Measurements from ENCODE around the gene EWSR1.

EWSR1 gene

DNA sequence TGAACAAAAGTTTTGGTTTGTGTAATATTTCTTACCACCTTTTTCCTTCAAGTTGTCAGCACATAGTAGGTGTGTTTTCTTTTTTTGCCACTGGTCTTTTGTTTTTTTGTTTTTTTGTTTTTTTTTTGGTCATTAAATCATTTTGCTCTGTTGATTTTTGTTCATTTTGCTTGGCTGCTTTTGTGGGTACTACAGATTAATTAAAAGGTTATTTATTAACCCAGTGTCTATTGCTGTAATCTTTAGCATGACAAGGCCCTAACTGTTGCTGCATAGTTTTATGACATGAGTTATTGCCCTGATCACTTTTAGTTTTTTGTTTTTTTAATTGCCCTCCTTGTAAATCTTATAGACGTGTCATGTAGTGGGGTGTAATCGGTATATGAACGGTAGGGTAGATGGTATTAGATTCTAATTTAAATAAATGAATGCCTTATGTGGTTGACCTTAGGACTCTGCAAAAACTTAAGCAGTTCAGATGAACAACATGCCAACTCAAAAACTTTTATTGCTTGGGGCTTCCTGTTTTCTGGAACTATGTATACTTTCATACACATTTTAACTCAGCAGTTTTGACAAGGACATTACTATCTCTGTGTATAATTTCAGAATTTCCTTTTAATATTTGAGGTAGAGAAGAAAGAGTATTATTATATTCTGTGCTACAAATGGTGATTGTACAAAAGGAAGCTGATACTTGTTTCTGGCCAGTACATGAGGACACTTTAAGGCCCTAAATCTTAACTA, 7.9 kb downstream of the EWSR1 start:
- Histone ChIP-seq H3K36me3 (ENCODE audit: control insufficient read depth, insufficient read depth, low read length, severe bottlenecking) (peaks cover 89% of the 10 kb centered on the region), H3K27me3 (replicated peaks; ENCODE audit: control insufficient read depth, insufficient read depth, low read length) (no peaks in the 10 kb centered on the region), H3K9ac (ENCODE audit: low read length) (peak overlapping the region; percentile 24), H3K4me3 (ENCODE audit: low read length) (no peak overlapping the region), H3K9me3 (ENCODE audit: control insufficient read depth, low read length) (no peaks in the 10 kb centered on the region), H3K4me1 (ENCODE audit: control insufficient read depth, insufficient read depth, low read length) (peaks cover 53% of the 10 kb centered on the region)
- DNase-seq (ENCODE audit: low read depth) = no peak

DNA sequence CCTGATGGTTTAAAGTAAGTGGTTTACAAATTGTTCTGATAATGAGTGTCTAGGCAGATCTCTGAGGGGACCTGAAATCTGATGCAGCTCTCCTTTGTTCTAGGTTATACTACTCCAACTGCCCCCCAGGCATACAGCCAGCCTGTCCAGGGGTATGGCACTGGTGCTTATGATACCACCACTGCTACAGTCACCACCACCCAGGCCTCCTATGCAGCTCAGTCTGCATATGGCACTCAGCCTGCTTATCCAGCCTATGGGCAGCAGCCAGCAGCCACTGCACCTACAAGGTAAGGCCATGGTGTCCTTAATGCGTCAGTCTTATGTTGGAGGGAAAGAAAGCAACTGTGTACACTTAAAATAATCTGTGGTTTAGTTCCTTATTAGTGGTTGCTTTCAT, 9.9 kb downstream of the EWSR1 start:
- no peaks in the 10 kb centered on the region for H3K27me3 ChIP-seq (replicated peaks; ENCODE audit: control insufficient read depth, insufficient read depth, low read length)
- no peak overlapping the region for H3K4me3 ChIP-seq (ENCODE audit: low read length)
- H3K9me3 ChIP-seq (ENCODE audit: control insufficient read depth, low read length) = no peaks in the 10 kb centered on the region
- H3K9ac ChIP-seq (ENCODE audit: low read length) = no peak overlapping the region
- peaks cover 34% of the 10 kb centered on the region for H3K4me1 ChIP-seq (ENCODE audit: control insufficient read depth, insufficient read depth, low read length)
- DNase-seq (ENCODE audit: low read depth) = no peak
- peaks cover 96% of the 10 kb centered on the region for H3K36me3 ChIP-seq (ENCODE audit: control insufficient read depth, insufficient read depth, low read length, severe bottlenecking)

DNA sequence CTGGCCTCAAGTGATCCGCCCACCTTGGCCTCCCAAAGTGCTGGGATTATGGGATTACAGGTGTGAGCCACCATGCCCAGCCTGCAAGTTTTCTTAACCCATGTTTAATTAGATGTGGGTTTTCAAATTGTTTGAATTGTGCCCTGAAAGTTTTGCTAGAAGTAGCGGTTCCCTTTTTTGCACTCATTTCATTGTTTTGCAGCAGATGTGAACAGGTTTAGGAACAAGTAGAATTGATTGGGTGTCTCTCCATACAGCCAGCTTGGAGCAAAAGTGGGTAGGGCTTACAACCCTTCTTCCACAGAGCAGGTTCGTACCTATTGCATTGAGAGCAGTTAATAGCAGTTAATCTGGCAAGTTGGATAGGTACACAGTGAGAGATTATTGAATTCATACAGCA, 16.1 kb downstream of the EWSR1 start:
- Histone ChIP-seq H3K9ac (ENCODE audit: low read length) (no peak overlapping the region), H3K9me3 (ENCODE audit: control insufficient read depth, low read length) (no peaks in the 10 kb centered on the region), H3K27me3 (replicated peaks; ENCODE audit: control insufficient read depth, insufficient read depth, low read length) (no peaks in the 10 kb centered on the region), H3K4me1 (ENCODE audit: control insufficient read depth, insufficient read depth, low read length) (peaks cover 2% of the 10 kb centered on the region), H3K36me3 (ENCODE audit: control insufficient read depth, insufficient read depth, low read length, severe bottlenecking) (peaks cover 95% of the 10 kb centered on the region), H3K4me3 (ENCODE audit: low read length) (no peak overlapping the region)
- no peak for DNase-seq (ENCODE audit: low read depth)

DNA sequence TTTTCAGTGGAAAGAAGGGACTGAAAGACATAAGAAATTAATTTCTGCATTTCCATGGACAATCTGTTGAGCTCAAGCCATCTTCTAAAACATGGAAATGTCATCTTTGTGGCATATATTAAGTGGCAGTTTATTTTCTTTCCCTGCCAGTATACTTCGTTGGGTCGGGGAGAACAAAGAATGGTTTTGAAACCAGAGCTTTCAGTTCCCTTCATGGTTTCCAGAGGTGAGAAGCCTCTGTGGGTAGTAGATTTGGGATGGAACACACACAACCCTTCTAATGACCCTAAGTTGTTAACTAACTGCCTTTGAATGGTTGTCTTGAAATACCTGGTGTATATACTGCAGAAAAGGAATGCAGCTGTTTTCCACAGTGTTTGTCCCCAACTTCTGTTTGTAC, 20.8 kb downstream of the EWSR1 start:
- Histone ChIP-seq H3K9ac (ENCODE audit: low read length) (no peak overlapping the region), H3K27me3 (replicated peaks; ENCODE audit: control insufficient read depth, insufficient read depth, low read length) (no peaks in the 10 kb centered on the region), H3K9me3 (ENCODE audit: control insufficient read depth, low read length) (no peaks in the 10 kb centered on the region), H3K36me3 (ENCODE audit: control insufficient read depth, insufficient read depth, low read length, severe bottlenecking) (peaks cover 99% of the 10 kb centered on the region), H3K4me3 (ENCODE audit: low read length) (no peak overlapping the region), H3K4me1 (ENCODE audit: control insufficient read depth, insufficient read depth, low read length) (peaks cover 17% of the 10 kb centered on the region)
- no peak for DNase-seq (ENCODE audit: low read depth)

DNA sequence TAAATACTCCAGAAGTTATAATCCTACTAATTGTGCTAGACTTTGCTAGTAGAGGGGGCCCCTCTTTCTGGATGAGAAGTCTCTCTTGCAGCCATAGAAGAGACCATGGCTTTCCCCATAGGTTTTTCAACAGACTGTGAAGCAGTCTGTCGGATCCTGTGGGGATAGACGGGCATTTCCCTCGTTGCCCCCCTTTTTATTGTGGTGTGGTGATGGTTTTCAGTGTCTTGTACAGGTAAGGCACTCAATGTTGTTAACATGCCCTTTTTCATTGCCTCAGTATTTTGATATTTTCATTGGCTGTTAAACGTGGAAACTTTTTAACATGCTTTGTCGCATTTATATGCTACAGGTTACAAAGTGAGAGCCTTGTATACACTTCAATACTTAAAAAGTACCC, 22.0 kb downstream of the EWSR1 start:
- Histone ChIP-seq H3K36me3 (ENCODE audit: control insufficient read depth, insufficient read depth, low read length, severe bottlenecking) (peaks cover 100% of the 10 kb centered on the region), H3K9ac (ENCODE audit: low read length) (no peak overlapping the region)

DNA sequence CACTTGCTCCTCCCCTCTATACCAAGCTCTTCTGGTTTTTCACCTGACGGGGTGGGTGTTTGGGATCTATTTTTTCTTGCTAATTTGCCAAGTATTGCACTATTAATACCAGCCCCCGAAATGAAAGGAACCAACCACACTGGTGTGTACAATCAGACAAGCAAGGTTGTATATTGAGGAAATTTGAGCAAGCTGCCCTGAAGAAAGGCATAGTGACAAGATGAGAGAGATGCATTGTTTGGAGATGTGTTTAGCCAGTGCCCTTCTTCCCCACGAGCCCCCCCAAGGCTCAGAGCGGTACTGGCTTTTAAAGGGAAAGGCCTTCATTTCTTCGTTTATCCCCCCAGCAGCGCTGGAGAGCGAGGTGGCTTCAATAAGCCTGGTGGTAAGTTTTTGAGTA, 23.1 kb downstream of the EWSR1 start:
- no peaks in the 10 kb centered on the region for H3K9me3 ChIP-seq (ENCODE audit: control insufficient read depth, low read length)
- no peaks in the 10 kb centered on the region for H3K27me3 ChIP-seq (replicated peaks; ENCODE audit: control insufficient read depth, insufficient read depth, low read length)
- H3K4me3 ChIP-seq (ENCODE audit: low read length) = no peak overlapping the region
- no peak overlapping the region for H3K9ac ChIP-seq (ENCODE audit: low read length)
- no peak for DNase-seq (ENCODE audit: low read depth)
- H3K4me1 ChIP-seq (ENCODE audit: control insufficient read depth, insufficient read depth, low read length) = peaks cover 17% of the 10 kb centered on the region
- H3K36me3 ChIP-seq (ENCODE audit: control insufficient read depth, insufficient read depth, low read length, severe bottlenecking) = peaks cover 100% of the 10 kb centered on the region

More for the DNA sequence above, 22.0 kb downstream of the EWSR1 start:
- no peaks in the 10 kb centered on the region for H3K27me3 ChIP-seq (replicated peaks; ENCODE audit: control insufficient read depth, insufficient read depth, low read length)
- H3K4me3 ChIP-seq (ENCODE audit: low read length) = no peak overlapping the region
- no peaks in the 10 kb centered on the region for H3K9me3 ChIP-seq (ENCODE audit: control insufficient read depth, low read length)
- H3K4me1 ChIP-seq (ENCODE audit: control insufficient read depth, insufficient read depth, low read length) = peaks cover 17% of the 10 kb centered on the region
- DNase-seq (ENCODE audit: low read depth) = no peak

DNA sequence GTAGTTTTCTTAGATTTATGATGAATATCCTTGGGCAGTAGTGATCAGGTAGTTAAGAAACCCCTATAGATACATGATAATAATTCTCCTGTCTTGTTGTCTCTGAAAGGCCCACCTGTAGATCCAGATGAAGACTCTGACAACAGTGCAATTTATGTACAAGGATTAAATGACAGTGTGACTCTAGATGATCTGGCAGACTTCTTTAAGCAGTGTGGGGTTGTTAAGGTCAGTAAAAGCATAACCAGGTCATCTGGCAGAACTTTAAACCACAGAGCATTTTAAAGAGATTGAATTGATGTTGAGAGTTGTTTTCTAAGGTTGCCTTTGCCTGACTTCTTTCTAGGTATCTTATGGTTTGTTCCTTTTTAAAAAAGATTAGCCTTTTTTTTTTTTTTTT, 24.3 kb downstream of the EWSR1 start:
- Histone ChIP-seq H3K4me1 (ENCODE audit: control insufficient read depth, insufficient read depth, low read length) (peaks cover 17% of the 10 kb centered on the region), H3K9ac (ENCODE audit: low read length) (no peak overlapping the region), H3K27me3 (replicated peaks; ENCODE audit: control insufficient read depth, insufficient read depth, low read length) (no peaks in the 10 kb centered on the region), H3K9me3 (ENCODE audit: control insufficient read depth, low read length) (no peaks in the 10 kb centered on the region), H3K36me3 (ENCODE audit: control insufficient read depth, insufficient read depth, low read length, severe bottlenecking) (peaks cover 100% of the 10 kb centered on the region), H3K4me3 (ENCODE audit: low read length) (no peak overlapping the region)
- no peak for DNase-seq (ENCODE audit: low read depth)

DNA sequence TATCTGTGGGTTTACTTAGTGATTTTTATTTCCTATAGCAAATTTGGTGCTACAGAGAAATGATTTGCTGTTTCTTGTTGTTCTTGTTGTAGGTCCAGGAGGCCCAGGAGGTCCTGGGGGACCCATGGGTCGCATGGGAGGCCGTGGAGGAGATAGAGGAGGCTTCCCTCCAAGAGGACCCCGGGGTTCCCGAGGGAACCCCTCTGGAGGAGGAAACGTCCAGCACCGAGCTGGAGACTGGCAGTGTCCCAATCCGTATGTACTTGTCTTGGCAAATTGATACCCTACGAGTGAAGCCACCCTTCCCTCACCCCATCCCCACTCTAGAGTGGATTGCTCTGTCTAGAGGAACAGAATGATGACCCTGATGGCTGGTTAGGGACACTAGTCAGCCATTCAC, 30.6 kb downstream of the EWSR1 start:
- Histone ChIP-seq H3K9me3 (ENCODE audit: control insufficient read depth, low read length) (no peaks in the 10 kb centered on the region), H3K4me3 (ENCODE audit: low read length) (no peak overlapping the region), H3K4me1 (ENCODE audit: control insufficient read depth, insufficient read depth, low read length) (peaks cover 3% of the 10 kb centered on the region), H3K9ac (ENCODE audit: low read length) (no peak overlapping the region), H3K27me3 (replicated peaks; ENCODE audit: control insufficient read depth, insufficient read depth, low read length) (no peaks in the 10 kb centered on the region), H3K36me3 (ENCODE audit: control insufficient read depth, insufficient read depth, low read length, severe bottlenecking) (peaks cover 75% of the 10 kb centered on the region)
- no peak for DNase-seq (ENCODE audit: low read depth)

DNA sequence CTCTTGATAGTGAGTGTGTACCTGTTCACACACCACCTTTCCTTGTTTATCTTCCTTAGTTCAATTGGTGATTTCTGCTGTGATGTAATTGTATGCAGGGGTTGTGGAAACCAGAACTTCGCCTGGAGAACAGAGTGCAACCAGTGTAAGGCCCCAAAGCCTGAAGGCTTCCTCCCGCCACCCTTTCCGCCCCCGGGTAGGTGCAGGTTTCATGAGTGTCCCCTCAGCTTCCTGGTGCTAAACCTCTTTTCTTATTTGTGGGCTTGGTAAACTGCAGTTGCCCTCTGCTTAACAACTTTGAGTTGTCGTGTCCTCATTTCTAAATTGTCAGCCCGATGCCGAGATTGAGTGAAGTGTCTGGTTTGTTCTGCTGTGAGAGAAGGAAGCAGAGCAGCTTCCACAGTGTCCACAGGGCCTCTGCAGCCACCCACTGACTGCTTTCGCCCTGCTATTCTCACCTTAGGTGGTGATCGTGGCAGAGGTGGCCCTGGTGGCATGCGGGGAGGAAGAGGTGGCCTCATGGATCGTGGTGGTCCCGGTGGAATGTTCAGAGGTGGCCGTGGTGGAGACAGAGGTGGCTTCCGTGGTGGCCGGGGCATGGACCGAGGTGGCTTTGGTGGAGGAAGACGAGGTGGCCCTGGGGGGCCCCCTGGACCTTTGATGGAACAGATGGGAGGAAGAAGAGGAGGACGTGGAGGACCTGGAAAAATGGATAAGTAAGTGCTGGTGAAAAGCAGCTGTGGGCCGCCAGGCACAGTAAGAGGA, 31.2 kb downstream of the EWSR1 start:
- Histone ChIP-seq H3K9me3 (ENCODE audit: control insufficient read depth, low read length) (no peaks in the 10 kb centered on the region), H3K36me3 (ENCODE audit: control insufficient read depth, insufficient read depth, low read length, severe bottlenecking) (peaks cover 68% of the 10 kb centered on the region), H3K27me3 (replicated peaks; ENCODE audit: control insufficient read depth, insufficient read depth, low read length) (no peaks in the 10 kb centered on the region), H3K4me1 (ENCODE audit: control insufficient read depth, insufficient read depth, low read length) (peaks cover 3% of the 10 kb centered on the region), H3K4me3 (ENCODE audit: low read length) (no peak overlapping the region), H3K9ac (ENCODE audit: low read length) (no peak overlapping the region)
- no peak for DNase-seq (ENCODE audit: low read depth)

DNA sequence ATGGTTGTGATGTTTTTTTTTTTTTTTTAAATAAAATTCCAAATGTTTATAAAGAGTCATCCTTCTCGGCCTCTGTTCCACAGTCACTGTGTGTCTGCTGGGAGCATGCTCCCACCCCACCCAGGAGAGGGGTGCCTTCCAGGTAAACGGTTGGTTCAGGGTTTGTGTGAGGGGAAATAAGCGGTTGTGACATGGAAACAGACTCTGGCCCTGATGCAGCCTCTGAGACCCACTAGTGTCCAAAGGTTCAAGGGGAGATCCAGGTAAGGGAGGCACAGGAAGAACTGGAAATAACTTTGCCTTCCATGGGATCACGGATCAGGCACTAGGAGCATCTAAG, 32.4 kb downstream of the EWSR1 start:
- Histone ChIP-seq H3K4me3 (ENCODE audit: low read length) (no peak overlapping the region), H3K36me3 (ENCODE audit: control insufficient read depth, insufficient read depth, low read length, severe bottlenecking) (peaks cover 57% of the 10 kb centered on the region)
- DNase-seq (ENCODE audit: low read depth) = no peak

DNA sequence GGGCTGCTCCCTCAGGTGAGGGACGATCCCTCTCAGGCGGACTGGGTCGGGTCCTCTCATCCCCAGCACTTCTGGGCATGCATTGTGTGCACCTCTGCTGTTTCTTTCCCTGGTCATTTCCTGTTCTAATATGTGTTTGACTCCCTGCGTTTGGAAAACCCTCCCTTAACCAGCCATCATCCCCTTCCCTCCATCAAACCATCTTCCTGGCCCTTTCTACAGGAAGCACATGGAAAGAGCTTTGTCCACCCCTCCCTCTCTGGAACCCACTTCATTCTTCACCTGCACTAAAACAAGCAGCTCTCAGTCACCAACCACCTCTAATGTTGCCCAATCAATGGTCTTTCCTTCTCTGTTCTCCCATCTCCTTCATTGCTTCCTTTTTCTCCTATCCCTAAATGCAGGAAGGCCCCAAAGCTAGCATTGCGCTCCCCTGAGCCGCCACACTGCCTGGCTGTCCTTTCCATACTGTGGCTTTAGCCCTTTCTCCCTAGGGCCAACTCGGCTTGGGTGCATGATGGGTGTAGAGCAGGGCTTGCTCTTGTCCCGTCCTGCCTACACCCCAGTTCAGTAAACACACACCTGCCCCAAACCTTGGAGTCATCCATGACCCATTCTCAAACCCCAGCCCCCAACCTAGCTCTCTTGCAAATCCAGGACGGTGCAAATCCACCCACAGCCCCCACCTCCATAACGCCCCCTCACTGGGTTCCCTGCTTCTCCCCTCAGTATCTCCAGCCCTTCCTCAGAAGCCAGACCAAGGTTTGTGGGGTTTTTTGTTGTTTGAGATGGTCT, 32.9 kb downstream of the EWSR1 start:
- H3K9me3 ChIP-seq (ENCODE audit: control insufficient read depth, low read length) = no peaks in the 10 kb centered on the region
- H3K4me3 ChIP-seq (ENCODE audit: low read length) = no peak overlapping the region
- H3K36me3 ChIP-seq (ENCODE audit: control insufficient read depth, insufficient read depth, low read length, severe bottlenecking) = peaks cover 51% of the 10 kb centered on the region
- DNase-seq (ENCODE audit: low read depth) = no peak
- H3K27me3 ChIP-seq (replicated peaks; ENCODE audit: control insufficient read depth, insufficient read depth, low read length) = no peaks in the 10 kb centered on the region
- no peak overlapping the region for H3K9ac ChIP-seq (ENCODE audit: low read length)
- peaks cover 3% of the 10 kb centered on the region for H3K4me1 ChIP-seq (ENCODE audit: control insufficient read depth, insufficient read depth, low read length)

More for the DNA sequence above, 32.4 kb downstream of the EWSR1 start:
- Histone ChIP-seq H3K27me3 (replicated peaks; ENCODE audit: control insufficient read depth, insufficient read depth, low read length) (no peaks in the 10 kb centered on the region), H3K9ac (ENCODE audit: low read length) (no peak overlapping the region), H3K4me1 (ENCODE audit: control insufficient read depth, insufficient read depth, low read length) (peaks cover 3% of the 10 kb centered on the region), H3K9me3 (ENCODE audit: control insufficient read depth, low read length) (no peaks in the 10 kb centered on the region)
